AG04449 (cell line): ENCODE measurements around the gene FKBP9.

Source experiments
- CTCF ChIA-PET: fragments of 350-600 bp; formaldehyde crosslinking; extraction: SDS; loops from one replicate; lab custom pipeline; 2021; ENCODE audit warnings: antibody characterized with exemption; lab: Yijun Ruan, JAX
- POLR2A ChIA-PET: fragments of 400-600, 350-600 bp; formaldehyde crosslinking; extraction: SDS; loops from one replicate; lab custom pipeline; 2020; ENCODE audit warnings: antibody characterized with exemption, inconsistent platforms; lab: Yijun Ruan, JAX
- DNase-seq: peaks from one replicate; pipeline ENCODE4 v3.0.0-alpha.2; 2010; ENCODE audit warnings: low read depth, low spot score
- H3K4me3 ChIP-seq: 2 replicates; pipeline ENCODE4 v1.5.1; 2011; ENCODE audit warnings: low read depth, mild to moderate bottlenecking, control low read depth, low read length
- TF ChIP-seq, protein P1 (sequence below): IDR thresholded peaks from one replicate; pipeline ENCODE4 v1.5.1; 2011; ENCODE audit warnings: mild to moderate bottlenecking, moderate library complexity, low read length, control low read depth, inconsistent platforms; ENCODE audit not compliant: insufficient read depth; ENCODE audit errors: missing control alignments

Gene FKBP9

DNA sequence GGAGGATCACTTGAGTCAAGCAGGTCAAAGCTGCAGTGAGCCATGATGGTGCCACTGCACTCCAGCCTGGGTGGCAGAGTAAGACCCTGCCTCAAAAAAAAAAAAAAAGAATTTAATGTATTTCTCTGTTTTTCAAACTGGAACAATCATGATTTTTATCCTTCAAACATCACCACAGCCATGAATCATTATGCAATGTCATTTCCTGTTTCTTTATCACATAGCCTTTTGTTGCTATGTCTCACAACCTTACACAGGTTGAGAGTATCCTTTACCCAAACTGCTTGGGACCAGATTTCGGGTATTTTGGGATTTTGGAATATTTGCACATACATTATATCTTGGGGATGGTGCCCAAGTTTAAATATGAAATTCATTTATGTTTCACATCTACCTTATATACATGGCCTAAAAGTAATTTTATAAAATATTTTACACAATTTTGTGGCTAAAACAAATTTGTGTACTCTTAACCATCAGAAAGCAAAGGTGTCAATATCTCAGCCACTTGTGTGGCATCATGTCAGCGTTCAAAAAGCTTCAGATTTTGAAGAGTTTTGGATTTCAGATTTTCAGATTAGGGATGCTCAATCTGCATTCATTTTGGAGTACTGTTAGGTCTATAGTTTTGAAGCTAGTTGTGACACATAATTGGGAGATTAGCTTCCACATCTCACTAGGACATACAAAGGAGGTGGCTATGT lies 97.2 kb downstream of the FKBP9 start:
- no peak overlapping the region for H3K4me3 ChIP-seq
- ChIA-PET CTCF (interaction anchor here (0.6 to 3.8 kb wide), 8 partner anchors 8 to 251 kb away, joined by 3 to 18 read pairs (median 9); partner anchors contain the start of genes NT5C3A and RP9), POLR2A (no interaction called here)
- TF ChIP-seq, protein P1, sequence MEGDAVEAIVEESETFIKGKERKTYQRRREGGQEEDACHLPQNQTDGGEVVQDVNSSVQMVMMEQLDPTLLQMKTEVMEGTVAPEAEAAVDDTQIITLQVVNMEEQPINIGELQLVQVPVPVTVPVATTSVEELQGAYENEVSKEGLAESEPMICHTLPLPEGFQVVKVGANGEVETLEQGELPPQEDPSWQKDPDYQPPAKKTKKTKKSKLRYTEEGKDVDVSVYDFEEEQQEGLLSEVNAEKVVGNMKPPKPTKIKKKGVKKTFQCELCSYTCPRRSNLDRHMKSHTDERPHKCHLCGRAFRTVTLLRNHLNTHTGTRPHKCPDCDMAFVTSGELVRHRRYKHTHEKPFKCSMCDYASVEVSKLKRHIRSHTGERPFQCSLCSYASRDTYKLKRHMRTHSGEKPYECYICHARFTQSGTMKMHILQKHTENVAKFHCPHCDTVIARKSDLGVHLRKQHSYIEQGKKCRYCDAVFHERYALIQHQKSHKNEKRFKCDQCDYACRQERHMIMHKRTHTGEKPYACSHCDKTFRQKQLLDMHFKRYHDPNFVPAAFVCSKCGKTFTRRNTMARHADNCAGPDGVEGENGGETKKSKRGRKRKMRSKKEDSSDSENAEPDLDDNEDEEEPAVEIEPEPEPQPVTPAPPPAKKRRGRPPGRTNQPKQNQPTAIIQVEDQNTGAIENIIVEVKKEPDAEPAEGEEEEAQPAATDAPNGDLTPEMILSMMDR = no peak
- DNase-seq = no peak

DNA sequence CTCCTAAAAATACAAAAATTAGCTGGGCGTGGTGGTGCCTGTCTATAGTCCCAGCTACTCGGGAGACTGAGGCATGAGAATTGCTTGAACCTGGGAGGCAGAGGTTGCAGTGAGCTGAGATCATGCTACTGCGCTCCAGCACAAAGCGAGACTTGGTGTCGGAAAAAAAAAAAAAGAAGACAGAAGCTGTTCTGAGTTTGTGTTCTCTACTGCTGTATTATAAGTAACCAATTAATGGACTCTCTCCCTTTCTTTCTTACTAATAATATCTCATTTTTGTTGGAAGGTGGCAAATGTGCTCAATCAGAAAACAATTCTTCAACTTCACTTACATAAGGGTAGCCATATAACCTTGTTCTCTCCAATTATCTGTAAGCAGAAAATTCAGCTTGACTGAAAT lies 97.9 kb downstream of the FKBP9 start:
- CTCF ChIA-PET = interaction anchor here (1.0 to 3.8 kb wide), 6 partner anchors 11 to 209 kb away, joined by 3 to 18 read pairs (median 9); partner anchors contain the start of gene RP9
- H3K4me3 ChIP-seq = no peak overlapping the region
- TF ChIP-seq, protein P1 = no peak
- POLR2A ChIA-PET = no interaction called here
- no peak for DNase-seq
